Neural cell (in vitro differentiated cells): ENCODE measurements around the gene KCNQ5. TPM values are rescaled to one million over a fixed set of nuclear protein-coding genes. Genes with fewer than 3 reads are reported as not detected.

ENCODE experiments used
- H2AFZ ChIP-seq: fragments of 200-600, 300-800 bp; sonication (generic), shearing (Covaris generic); 2 replicates; pipeline ENCODE4 v1.6.0; 2014; ENCODE audit warnings: low read depth, mild to moderate bottlenecking, antibody characterized with exemption, low read length, moderate library complexity
- H3F3A ChIP-seq: fragments of 200-600 bp; shearing (Covaris generic); 2 replicates; pipeline ENCODE4 v1.6.1; 2016; ENCODE audit warnings: mild to moderate bottlenecking, moderate library complexity, mixed read lengths, antibody characterized with exemption, low read length; ENCODE audit not compliant: insufficient read depth, poor library complexity, severe bottlenecking
- H3K27ac ChIP-seq: fragments of 200-600, 300-800 bp; sonication (generic), shearing (Covaris generic); 2 replicates; pipeline ENCODE4 v1.5.1; 2014; ENCODE audit warnings: mild to moderate bottlenecking, low read length, moderate library complexity
- H3K27me3 ChIP-seq: fragments of 300-800, 200-600 bp; sonication (generic), shearing (Covaris generic); 2 replicates; pipeline ENCODE4 v1.6.0; 2014; ENCODE audit warnings: mild to moderate bottlenecking, low read depth, low read length, moderate library complexity; ENCODE audit not compliant: insufficient read depth
- H3K36me3 ChIP-seq: fragments of 300-800, 200-600 bp; sonication (generic), shearing (Covaris generic); 2 replicates; pipeline ENCODE4 v1.5.1; 2014; ENCODE audit warnings: mild to moderate bottlenecking, antibody characterized with exemption, low read length, moderate library complexity; ENCODE audit not compliant: insufficient read depth
- H3K4me2 ChIP-seq: fragments of 300-800, 200-600 bp; sonication (generic), shearing (Covaris generic); 2 replicates; pipeline ENCODE4 v1.6.0; 2014; ENCODE audit warnings: mild to moderate bottlenecking, low read length
- H3K4me3 ChIP-seq: fragments of 300-800, 200-600 bp; sonication (generic), shearing (Covaris generic); 2 replicates; pipeline ENCODE4 v1.5.1; 2014; ENCODE audit warnings: mild to moderate bottlenecking, low read length, moderate library complexity
- H3K79me2 ChIP-seq: fragments of 200-600 bp; shearing (Covaris generic); replicated peaks from 2 replicates; pipeline ENCODE4 v1.6.0; 2014; ENCODE audit warnings: mild to moderate bottlenecking, low read length, moderate library complexity; ENCODE audit not compliant: insufficient read depth
- H3K9ac ChIP-seq: fragments of 300-800, 200-600 bp; sonication (generic), shearing (Covaris generic); 2 replicates; pipeline ENCODE4 v1.6.1; 2016; ENCODE audit warnings: mild to moderate bottlenecking, low read length, mixed read lengths
- H3K9me2 ChIP-seq: fragments of 200-600 bp; shearing (Covaris generic); 2 replicates; pipeline ENCODE4 v1.6.1; 2016; ENCODE audit warnings: mild to moderate bottlenecking, low read length, mixed read lengths; ENCODE audit not compliant: insufficient read depth
- H3K9me3 ChIP-seq: fragments of 200-600, 300-800 bp; sonication (generic), shearing (Covaris generic); 2 replicates; pipeline ENCODE4 v1.6.1; 2016; ENCODE audit warnings: mild to moderate bottlenecking, mixed run types, low read length, moderate library complexity, mixed read lengths
- H4K20me1 ChIP-seq: fragments of 200-600 bp; shearing (Covaris generic); 2 replicates; pipeline ENCODE4 v1.6.1; 2016; ENCODE audit warnings: mild to moderate bottlenecking, mixed run types; ENCODE audit not compliant: insufficient read depth
- EP300 ChIP-seq: fragments of 450-650 bp; conservative IDR thresholded peaks from 2 replicates; pipeline ENCODE4 v1.6.1; 2014; ENCODE audit warnings: antibody characterized with exemption, mild to moderate bottlenecking, moderate library complexity; ENCODE audit not compliant: poor library complexity, severe bottlenecking
- EZH2 ChIP-seq: fragments of 200-600, 300-800 bp; shearing (Covaris generic), sonication (generic); IDR thresholded peaks from 2 replicates; pipeline ENCODE4 v1.6.1; 2014; ENCODE audit warnings: antibody characterized with exemption, low read length, borderline replicate concordance, mild to moderate bottlenecking; ENCODE audit not compliant: insufficient read depth, poor library complexity, severe bottlenecking
- MXI1 ChIP-seq: fragments of 450-650 bp; conservative IDR thresholded peaks from 2 replicates; pipeline ENCODE4 v1.6.1; 2014; ENCODE audit warnings: antibody characterized with exemption, mild to moderate bottlenecking; ENCODE audit not compliant: poor library complexity, severe bottlenecking
- POLR2AphosphoS5 ChIP-seq: IDR thresholded peaks from 2 replicates; pipeline ENCODE4 v1.6.1; 2012
- RAD21 ChIP-seq: fragments of 450-650 bp; conservative IDR thresholded peaks from 2 replicates; pipeline ENCODE4 v1.6.1; 2014; ENCODE audit warnings: antibody characterized with exemption, mild to moderate bottlenecking, moderate library complexity
- SMC3 ChIP-seq: fragments of 450-650 bp; conservative IDR thresholded peaks from 2 replicates; pipeline ENCODE4 v1.6.1; 2014; ENCODE audit warnings: antibody characterized with exemption, mild to moderate bottlenecking, moderate library complexity; ENCODE audit not compliant: poor library complexity
- TAF1 ChIP-seq: IDR thresholded peaks from 2 replicates; pipeline ENCODE4 v1.6.1; 2012; ENCODE audit warnings: low read depth
- polyA plus RNA-seq: library from polyadenylated mRNA; depleted of rRNA; stranded (reverse); fragments of >200 nt; gene quantifications from 2 replicates; pipeline ENCODE4 v1.2.3, GENCODE V29; 2014
- TF ChIP-seq, protein P1 (sequence below): fragments of 450-650 bp; IDR thresholded peaks from 2 replicates; pipeline ENCODE4 v1.5.1; 2014; ENCODE audit warnings: antibody characterized with exemption, mild to moderate bottlenecking, moderate library complexity; ENCODE audit not compliant: poor library complexity, severe bottlenecking
- TF ChIP-seq, protein P2 (sequence below): IDR thresholded peaks from 2 replicates; pipeline ENCODE4 v1.6.1; 2012; ENCODE audit warnings: borderline replicate concordance

Gene KCNQ5
- polyA plus RNA-seq, 1 donor from 2014 or later = 0.30 TPM

DNA sequence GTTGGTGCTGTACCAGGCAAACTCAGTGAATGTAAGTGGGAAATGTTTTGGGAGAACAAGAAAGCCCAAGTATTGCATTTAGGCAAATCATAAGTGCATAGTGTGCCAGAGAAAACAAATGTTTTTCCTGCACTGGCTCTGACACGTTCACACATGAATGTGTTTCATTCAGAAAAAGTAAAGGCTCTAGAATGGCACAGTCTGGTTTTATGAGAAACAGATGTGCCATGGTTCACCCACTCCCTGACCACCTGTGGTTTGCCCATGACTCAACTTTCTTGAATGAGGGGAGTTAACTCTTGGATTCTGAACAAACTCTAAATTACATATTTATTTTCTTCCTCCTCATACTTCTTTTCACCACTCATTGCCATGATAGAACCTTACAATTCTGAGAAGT lies 126.9 kb downstream of the KCNQ5 start:
- Histone ChIP-seq H3K4me3 (no peak overlapping the region), H3K36me3 (no peaks in the 10 kb centered on the region), H3K79me2 (no peaks in the 10 kb centered on the region), H3K9me3 (no peaks in the 10 kb centered on the region), H3F3A (no peaks in the 10 kb centered on the region), H3K9ac (no peak overlapping the region), H3K4me2 (no peak overlapping the region), H2AFZ (no peak overlapping the region), H3K9me2 (no peaks in the 10 kb centered on the region), H3K27ac (no peak overlapping the region), H3K27me3 (no peaks in the 10 kb centered on the region), H4K20me1 (no peaks in the 10 kb centered on the region)
- TF ChIP-seq, protein P1, sequence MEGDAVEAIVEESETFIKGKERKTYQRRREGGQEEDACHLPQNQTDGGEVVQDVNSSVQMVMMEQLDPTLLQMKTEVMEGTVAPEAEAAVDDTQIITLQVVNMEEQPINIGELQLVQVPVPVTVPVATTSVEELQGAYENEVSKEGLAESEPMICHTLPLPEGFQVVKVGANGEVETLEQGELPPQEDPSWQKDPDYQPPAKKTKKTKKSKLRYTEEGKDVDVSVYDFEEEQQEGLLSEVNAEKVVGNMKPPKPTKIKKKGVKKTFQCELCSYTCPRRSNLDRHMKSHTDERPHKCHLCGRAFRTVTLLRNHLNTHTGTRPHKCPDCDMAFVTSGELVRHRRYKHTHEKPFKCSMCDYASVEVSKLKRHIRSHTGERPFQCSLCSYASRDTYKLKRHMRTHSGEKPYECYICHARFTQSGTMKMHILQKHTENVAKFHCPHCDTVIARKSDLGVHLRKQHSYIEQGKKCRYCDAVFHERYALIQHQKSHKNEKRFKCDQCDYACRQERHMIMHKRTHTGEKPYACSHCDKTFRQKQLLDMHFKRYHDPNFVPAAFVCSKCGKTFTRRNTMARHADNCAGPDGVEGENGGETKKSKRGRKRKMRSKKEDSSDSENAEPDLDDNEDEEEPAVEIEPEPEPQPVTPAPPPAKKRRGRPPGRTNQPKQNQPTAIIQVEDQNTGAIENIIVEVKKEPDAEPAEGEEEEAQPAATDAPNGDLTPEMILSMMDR = no peak
- TF ChIP-seq TAF1 (no peak), POLR2AphosphoS5 (no peak), RAD21 (no peak), MXI1 (no peak), EP300 (no peak), SMC3 (no peak), EZH2 (no peak)
- TF ChIP-seq, protein P2, sequence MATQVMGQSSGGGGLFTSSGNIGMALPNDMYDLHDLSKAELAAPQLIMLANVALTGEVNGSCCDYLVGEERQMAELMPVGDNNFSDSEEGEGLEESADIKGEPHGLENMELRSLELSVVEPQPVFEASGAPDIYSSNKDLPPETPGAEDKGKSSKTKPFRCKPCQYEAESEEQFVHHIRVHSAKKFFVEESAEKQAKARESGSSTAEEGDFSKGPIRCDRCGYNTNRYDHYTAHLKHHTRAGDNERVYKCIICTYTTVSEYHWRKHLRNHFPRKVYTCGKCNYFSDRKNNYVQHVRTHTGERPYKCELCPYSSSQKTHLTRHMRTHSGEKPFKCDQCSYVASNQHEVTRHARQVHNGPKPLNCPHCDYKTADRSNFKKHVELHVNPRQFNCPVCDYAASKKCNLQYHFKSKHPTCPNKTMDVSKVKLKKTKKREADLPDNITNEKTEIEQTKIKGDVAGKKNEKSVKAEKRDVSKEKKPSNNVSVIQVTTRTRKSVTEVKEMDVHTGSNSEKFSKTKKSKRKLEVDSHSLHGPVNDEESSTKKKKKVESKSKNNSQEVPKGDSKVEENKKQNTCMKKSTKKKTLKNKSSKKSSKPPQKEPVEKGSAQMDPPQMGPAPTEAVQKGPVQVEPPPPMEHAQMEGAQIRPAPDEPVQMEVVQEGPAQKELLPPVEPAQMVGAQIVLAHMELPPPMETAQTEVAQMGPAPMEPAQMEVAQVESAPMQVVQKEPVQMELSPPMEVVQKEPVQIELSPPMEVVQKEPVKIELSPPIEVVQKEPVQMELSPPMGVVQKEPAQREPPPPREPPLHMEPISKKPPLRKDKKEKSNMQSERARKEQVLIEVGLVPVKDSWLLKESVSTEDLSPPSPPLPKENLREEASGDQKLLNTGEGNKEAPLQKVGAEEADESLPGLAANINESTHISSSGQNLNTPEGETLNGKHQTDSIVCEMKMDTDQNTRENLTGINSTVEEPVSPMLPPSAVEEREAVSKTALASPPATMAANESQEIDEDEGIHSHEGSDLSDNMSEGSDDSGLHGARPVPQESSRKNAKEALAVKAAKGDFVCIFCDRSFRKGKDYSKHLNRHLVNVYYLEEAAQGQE = no peak

DNA sequence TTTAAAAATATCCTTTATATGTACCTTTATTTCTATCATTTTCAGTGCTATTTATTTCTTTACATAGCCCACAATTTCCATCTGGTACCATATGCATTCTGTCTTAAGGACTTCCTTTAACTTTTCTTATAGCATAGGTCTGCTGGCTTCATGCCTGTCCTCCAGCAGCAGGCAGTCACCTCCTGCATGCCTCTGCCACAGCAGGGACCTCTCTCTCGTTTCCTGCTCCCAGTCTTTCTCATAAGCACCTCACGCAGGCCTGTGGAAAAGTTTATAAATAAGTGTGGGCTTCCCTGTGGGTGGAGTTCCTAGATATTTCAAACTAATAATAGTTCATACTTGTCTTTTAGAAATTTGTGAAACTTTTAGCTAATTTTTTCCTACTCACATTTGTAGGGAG lies 133.9 kb downstream of the KCNQ5 start:
- Histone ChIP-seq H3K36me3 (no peaks in the 10 kb centered on the region), H3K27ac (no peak overlapping the region), H4K20me1 (no peaks in the 10 kb centered on the region), H2AFZ (no peak overlapping the region), H3K9me3 (no peaks in the 10 kb centered on the region), H3K4me2 (no peak overlapping the region), H3F3A (no peaks in the 10 kb centered on the region), H3K79me2 (no peaks in the 10 kb centered on the region), H3K27me3 (no peaks in the 10 kb centered on the region), H3K9me2 (no peaks in the 10 kb centered on the region), H3K4me3 (no peak overlapping the region), H3K9ac (no peak overlapping the region)
- TF ChIP-seq TAF1 = no peak
- no peak for TF ChIP-seq RAD21
- TF ChIP-seq, protein P1 = no peak
- no peak for TF ChIP-seq POLR2AphosphoS5
- TF ChIP-seq MXI1 = no peak
- TF ChIP-seq SMC3 = no peak
- no peak for TF ChIP-seq EZH2
- TF ChIP-seq, protein P2 = no peak
- no peak for TF ChIP-seq EP300
